ENCODE results near the gene SEPTIN1. TPM values are rescaled to one million over a fixed set of nuclear protein-coding genes. Genes with fewer than 3 reads are reported as not detected.

The SEPTIN1 gene
- total and polyA plus RNA-seq, 2 of the 13 experiments (the other 11 are each of a cell fraction or from before 2014, with no cell fraction given), result 0.18 to 0.67 TPM

- TF ChIP-seq HMGXB4 (CRISPR knock-in tag; IDR thresholded peaks at IDR 0.05; ENCODE audit: borderline replicate concordance in 1 of 2, low read depth in 1 of 2) (peak; percentile 99), ZNF879 (CRISPR knock-in tag; IDR thresholded peaks at IDR 0.05) (no peak), BORCS8-MEF2B (CRISPR knock-in tag; IDR thresholded peaks at IDR 0.05) (peak; percentile 93), ZNF784 (CRISPR knock-in tag; IDR thresholded peaks at IDR 0.05; ENCODE audit: borderline replicate concordance) (0 out of 2 replicates have a peak, but pooled peaks have one; percentile 65), HOXA7 (CRISPR knock-in tag; IDR thresholded peaks at IDR 0.05) (no peak), ZSCAN29 (CRISPR knock-in tag; conservative IDR thresholded peaks at IDR 0.05) (peak; percentile 19; the same call in 1 of the 2 replicates), CENPBD1 (CRISPR knock-in tag; IDR thresholded peaks at IDR 0.05; ENCODE audit: borderline replicate concordance, low read depth) (no peak), ZKSCAN8 (CRISPR knock-in tag; IDR thresholded peaks at IDR 0.05; ENCODE audit: borderline replicate concordance) (peak; percentile 73), DR1 (CRISPR knock-in tag; IDR thresholded peaks at IDR 0.05) (peak; percentile 83), ZNF451 (CRISPR knock-in tag; IDR thresholded peaks at IDR 0.05) (peak; percentile 89; the same call in 1 of the 2 replicates), ZNF703 (CRISPR knock-in tag; IDR thresholded peaks at IDR 0.05; ENCODE audit: borderline replicate concordance) (peak; percentile 73; the same call in 1 of the 2 replicates), ZMYM4 (CRISPR knock-in tag; IDR thresholded peaks at IDR 0.05) (peak; percentile 84), NFYB (CRISPR knock-in tag; IDR thresholded peaks at IDR 0.05) (peak; percentile 91), ZNF24 (IDR thresholded peaks at IDR 0.05) (peak; percentile 69; the same call in 1 of the 2 replicates), PITX1 (CRISPR knock-in tag; IDR thresholded peaks at IDR 0.05) (no peak; the same call in 1 of the 2 replicates), KIAA2018 (CRISPR knock-in tag; IDR thresholded peaks at IDR 0.05; ENCODE audit: borderline replicate concordance) (no peak), ZNF672 (CRISPR knock-in tag; IDR thresholded peaks at IDR 0.05) (no peak), MAFF (IDR thresholded peaks at IDR 0.05; ENCODE audit: low read depth, low read length) (no peak)
These were observed 47.5 kb upstream of the SEPTIN1 start, which contains the start of gene DCTPP1 (continued) for GRCh38 chr16:30429678-30430427.
